C4-2B (cell line): Measurements from ENCODE around the gene STAP1.

ENCODE experiments used
- ZFX ChIP-seq: fragments of 450-650 bp; IDR thresholded peaks from 2 replicates; pipeline ENCODE4 v1.6.1; 2017
- TF ChIP-seq, protein P1 (sequence below): fragments of 450-650 bp; conservative IDR thresholded peaks from 2 replicates; pipeline ENCODE4 v1.5.1; 2017; ENCODE audit warnings: mild to moderate bottlenecking

DNA sequence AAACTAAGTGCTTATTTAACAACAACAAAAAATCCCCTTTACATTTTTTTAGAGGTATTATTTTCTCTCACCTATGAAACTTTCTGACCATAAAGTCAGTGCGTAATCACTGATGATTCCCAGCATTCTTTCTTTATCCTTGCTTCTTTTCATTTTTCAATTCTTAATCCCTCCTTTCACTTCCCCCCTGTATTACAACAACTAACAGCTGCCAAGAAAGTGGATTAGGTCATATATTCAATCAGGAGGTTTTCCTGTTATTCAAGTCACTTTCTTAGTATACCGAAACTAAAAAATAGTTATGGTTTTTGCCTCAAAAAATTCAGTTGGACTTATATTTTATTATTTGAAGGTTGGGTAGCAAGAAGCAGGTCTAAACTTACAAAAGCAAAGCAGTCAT, 2.1 kb upstream of the STAP1 start:
- TF ChIP-seq, protein P1, sequence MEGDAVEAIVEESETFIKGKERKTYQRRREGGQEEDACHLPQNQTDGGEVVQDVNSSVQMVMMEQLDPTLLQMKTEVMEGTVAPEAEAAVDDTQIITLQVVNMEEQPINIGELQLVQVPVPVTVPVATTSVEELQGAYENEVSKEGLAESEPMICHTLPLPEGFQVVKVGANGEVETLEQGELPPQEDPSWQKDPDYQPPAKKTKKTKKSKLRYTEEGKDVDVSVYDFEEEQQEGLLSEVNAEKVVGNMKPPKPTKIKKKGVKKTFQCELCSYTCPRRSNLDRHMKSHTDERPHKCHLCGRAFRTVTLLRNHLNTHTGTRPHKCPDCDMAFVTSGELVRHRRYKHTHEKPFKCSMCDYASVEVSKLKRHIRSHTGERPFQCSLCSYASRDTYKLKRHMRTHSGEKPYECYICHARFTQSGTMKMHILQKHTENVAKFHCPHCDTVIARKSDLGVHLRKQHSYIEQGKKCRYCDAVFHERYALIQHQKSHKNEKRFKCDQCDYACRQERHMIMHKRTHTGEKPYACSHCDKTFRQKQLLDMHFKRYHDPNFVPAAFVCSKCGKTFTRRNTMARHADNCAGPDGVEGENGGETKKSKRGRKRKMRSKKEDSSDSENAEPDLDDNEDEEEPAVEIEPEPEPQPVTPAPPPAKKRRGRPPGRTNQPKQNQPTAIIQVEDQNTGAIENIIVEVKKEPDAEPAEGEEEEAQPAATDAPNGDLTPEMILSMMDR, result no peak
- no peak for TF ChIP-seq ZFX
